ENCODE results near the gene NDRG2. TPM values are rescaled to one million over a fixed set of nuclear protein-coding genes. Genes with fewer than 3 reads are reported as not detected.
A peak's percentile ranks its signal among the peaks of the same experiment; 100 is the strongest.

The NDRG2 gene
- total and polyA plus RNA-seq, 4 experiments from 2014 or later = 26.9 to 34.5 (median 32.2) TPM

DNA sequence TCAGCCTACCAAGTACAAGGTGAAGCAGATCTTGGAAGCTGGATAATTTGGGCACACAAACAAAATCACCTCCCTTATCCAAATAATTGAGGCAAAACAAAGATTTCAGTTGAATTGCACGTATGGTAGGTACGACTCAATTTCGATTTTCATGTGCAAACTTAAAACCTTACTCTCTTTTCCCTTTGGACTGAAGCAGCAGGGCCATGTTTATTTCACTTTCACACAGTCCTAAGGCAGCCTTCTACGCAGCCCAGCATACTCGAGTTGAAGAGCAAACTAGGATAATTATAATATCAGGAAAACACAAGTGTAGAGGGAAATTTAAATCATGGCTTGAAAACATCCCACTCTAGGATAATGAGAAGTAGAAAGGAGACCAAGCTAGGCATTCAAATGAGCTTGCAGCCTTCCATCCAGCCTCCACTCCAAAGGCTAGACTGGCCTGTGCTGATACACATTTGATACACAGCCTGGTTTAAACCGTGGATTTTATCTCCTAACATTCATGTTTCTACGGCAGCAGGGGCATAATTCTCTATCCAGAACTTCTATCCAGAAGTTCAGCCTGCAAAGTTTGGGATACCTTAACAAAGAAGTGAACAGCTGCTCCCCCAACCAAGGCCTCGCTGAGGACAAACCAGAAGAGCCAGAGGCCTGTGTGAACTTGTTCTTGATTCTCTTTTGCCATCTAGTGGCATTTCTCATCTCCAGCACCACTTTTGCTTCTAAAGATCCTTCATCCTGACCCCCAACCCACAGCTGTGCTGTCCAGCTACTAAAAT lies 14.9 kb upstream of the NDRG2 start:
- Histone ChIP-seq H3K4me3 (ENCODE audit: low read length in 2 of 2) (no peak overlapping the region), H3K27me3 (ENCODE audit: insufficient read depth, low read length) (no peaks in the 10 kb centered on the region), H3K27ac (ENCODE audit: low read depth, low read length) (no peak overlapping the region), H3K4me1 (ENCODE audit: insufficient read depth, low read length) (peaks cover 16% of the 10 kb centered on the region), H3K9me3 (ENCODE audit: control insufficient read depth in 1 of 2, low read length in 2 of 2) (no peaks in the 10 kb centered on the region), H3K36me3 (ENCODE audit: insufficient read depth, low read length) (no peaks in the 10 kb centered on the region)
- Mint-ChIP-seq H3K27me3 (no peaks in the 10 kb centered on the region), H3K4me3 (no peak overlapping the region), H3K36me3 (no peaks in the 10 kb centered on the region), H3K27ac (peak overlapping the region in 2 of 7 donors; percentile 13 to 39), H3K9me3 (no peaks in the 10 kb centered on the region), H3K4me1 (peaks cover 9 to 35% (median 15%) of the 10 kb centered on the region in 4 donors)
- CTCF ChIA-PET (ENCODE audit: partially characterized antibody) = interaction anchor here (1.2 to 6.9 kb wide), 8 partner anchors 8 to 67 kb away, joined by 3 to 349 read pairs (median 4); no protein-coding TSS in a partner anchor
- POLR2A ChIA-PET (ENCODE audit: partially characterized antibody) = interaction anchor here (3.0 kb wide), 1 partner anchor 24 kb away, joined by 19 read pairs; no protein-coding TSS in a partner anchor
- intact Hi-C loops (cut with micrococcal nuclease) = loop anchor here (1.0 kb wide), 1 partner anchor 25 kb away; no protein-coding TSS in a partner anchor
- peak in 4 of 5 donors; percentile 40 to 51 (median 44) for DNase-seq

DNA sequence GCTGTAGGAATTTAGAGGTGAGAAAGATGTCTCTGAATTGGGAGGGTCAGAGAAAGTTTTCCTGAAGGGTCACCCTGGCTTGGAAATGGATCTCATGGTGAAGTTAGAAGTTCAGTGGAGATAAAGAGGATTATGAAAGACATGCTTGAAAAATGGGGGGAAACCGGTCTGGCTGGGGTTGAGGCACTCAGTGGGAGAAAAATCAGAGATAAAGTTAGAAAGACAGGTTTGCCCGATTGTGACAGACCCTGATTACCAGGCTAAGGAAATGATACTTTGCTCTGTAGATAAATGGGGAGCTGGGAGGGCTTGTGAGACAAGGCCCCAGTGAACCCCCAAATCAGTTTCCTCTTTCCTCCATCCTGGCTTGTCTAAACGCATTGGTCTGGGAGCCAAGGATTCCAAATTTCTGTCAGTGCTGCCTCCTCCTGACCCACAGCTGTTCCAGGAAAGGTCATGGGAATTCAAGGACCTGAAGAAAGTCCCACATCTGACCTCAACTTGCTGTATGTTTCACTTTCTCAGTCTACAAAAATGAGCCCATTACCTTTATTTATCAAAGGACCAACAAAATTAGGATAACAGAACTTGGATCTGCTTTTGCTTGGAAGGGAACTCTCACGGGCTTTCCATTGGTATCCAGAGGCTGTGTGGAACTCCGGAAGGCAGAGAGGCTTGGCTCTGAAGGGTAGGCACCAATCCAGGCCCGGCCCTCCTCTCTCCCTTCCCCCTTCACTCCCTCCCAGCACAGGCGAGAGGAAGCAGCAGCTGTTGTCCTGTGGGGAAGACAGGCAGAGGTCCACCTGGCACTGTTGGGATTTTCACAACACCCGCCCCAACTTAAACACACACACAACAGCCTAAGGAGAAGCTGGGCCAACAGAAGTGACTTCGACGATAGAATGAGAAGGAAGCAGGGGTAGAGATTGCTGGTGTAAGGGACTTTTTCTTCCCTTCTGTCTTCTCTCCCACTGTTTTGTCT lies 13.9 kb upstream of the NDRG2 start:
- intact Hi-C loops (cut with micrococcal nuclease) = no loop called here
- Histone ChIP-seq H3K27me3 (ENCODE audit: insufficient read depth, low read length) (no peaks in the 10 kb centered on the region), H3K36me3 (ENCODE audit: insufficient read depth, low read length) (no peaks in the 10 kb centered on the region), H3K4me3 (ENCODE audit: low read length in 2 of 2) (no peak overlapping the region), H3K9me3 (ENCODE audit: control insufficient read depth in 1 of 2, low read length in 2 of 2) (no peaks in the 10 kb centered on the region), H3K4me1 (ENCODE audit: insufficient read depth, low read length) (peaks cover 5% of the 10 kb centered on the region), H3K27ac (ENCODE audit: low read depth, low read length) (no peak overlapping the region)
- Mint-ChIP-seq H3K27me3 (no peaks in the 10 kb centered on the region), H3K27ac (no peak overlapping the region), H3K36me3 (no peaks in the 10 kb centered on the region), H3K4me3 (no peak overlapping the region), H3K9me3 (no peaks in the 10 kb centered on the region), H3K4me1 (peaks cover 2 to 25% (median 6%) of the 10 kb centered on the region in 4 donors)
- ChIA-PET CTCF (ENCODE audit: partially characterized antibody) (interaction anchor here (2.5 to 6.9 kb wide), 2 partner anchors 24 to 53 kb away, joined by 16 to 349 read pairs; no protein-coding TSS in a partner anchor), POLR2A (ENCODE audit: partially characterized antibody) (interaction anchor here (3.0 kb wide), 1 partner anchor 23 kb away, joined by 19 read pairs; no protein-coding TSS in a partner anchor)
- DNase-seq = no peak

DNA sequence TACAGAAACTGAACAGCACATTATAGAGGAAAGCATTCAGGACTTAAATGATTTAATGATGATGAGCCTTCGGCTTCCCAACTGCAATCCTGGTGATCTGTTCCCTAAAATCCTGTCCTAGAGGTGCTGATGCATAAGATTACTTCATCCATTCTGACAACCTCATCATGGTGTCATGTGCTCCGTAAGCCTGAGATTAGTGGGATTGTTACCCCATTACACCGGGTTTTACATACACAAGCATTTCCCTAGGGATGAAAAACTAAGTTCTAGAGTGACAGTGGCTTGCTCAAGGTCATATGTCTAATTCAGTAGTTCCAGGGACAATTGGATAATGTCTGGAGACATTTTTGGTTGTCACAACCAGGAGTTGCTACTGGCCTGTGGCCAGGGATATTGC lies 12.3 kb upstream of the NDRG2 start:
- Histone ChIP-seq H3K27me3 (ENCODE audit: insufficient read depth, low read length) (no peaks in the 10 kb centered on the region), H3K27ac (ENCODE audit: low read depth, low read length) (no peak overlapping the region), H3K4me3 (ENCODE audit: low read length in 2 of 2) (no peak overlapping the region), H3K9me3 (ENCODE audit: control insufficient read depth in 1 of 2, low read length in 2 of 2) (no peaks in the 10 kb centered on the region), H3K4me1 (ENCODE audit: insufficient read depth, low read length) (no peaks in the 10 kb centered on the region), H3K36me3 (ENCODE audit: insufficient read depth, low read length) (no peaks in the 10 kb centered on the region)
- Mint-ChIP-seq H3K4me1 (peaks cover 0 to 10% (median 0%) of the 10 kb centered on the region in 4 donors), H3K4me3 (no peak overlapping the region), H3K36me3 (no peaks in the 10 kb centered on the region), H3K27me3 (peaks cover 0 to 3% of the 10 kb centered on the region in 2 donors), H3K9me3 (peaks cover 0 to 2% (median 0%) of the 10 kb centered on the region in 8 donors), H3K27ac (no peak overlapping the region)
- POLR2A ChIA-PET (ENCODE audit: partially characterized antibody) = no interaction called here
- no peak for DNase-seq
- intact Hi-C loops (cut with micrococcal nuclease) = no loop called here
- CTCF ChIA-PET (ENCODE audit: partially characterized antibody) = interaction anchor here (0.5 to 10.7 kb wide), 2 partner anchors 22 to 62 kb away, joined by 3 to 138 read pairs; no protein-coding TSS in a partner anchor

DNA sequence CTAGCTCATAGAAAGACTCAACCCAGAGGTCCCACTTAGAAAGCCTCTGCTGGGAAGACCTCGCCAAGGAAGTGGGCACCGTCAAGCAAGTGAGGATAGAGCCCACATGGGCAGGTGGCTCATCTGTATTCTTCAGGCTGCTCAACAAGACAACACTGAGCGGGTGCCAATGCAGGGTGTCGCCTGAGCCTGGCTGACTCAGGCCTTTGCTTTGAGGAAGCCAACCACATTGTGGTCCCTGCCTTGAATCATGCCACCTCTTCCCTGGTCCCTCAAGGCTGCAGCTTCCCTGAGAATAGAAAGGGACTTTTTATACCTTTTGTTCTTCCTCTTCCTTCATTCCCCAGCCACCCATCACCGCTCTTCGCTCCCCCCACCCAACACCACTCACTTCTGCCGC lies 11.9 kb upstream of the NDRG2 start:
- H3K27me3 Mint-ChIP-seq = peaks cover 0 to 3% of the 10 kb centered on the region in 2 donors
- no peak overlapping the region for H3K27ac Mint-ChIP-seq
- peaks cover 0 to 2% (median 0%) of the 10 kb centered on the region in 8 donors for H3K9me3 Mint-ChIP-seq
- Histone ChIP-seq H3K4me3 (ENCODE audit: low read length in 2 of 2) (no peak overlapping the region), H3K9me3 (ENCODE audit: control insufficient read depth in 1 of 2, low read length in 2 of 2) (no peaks in the 10 kb centered on the region), H3K27me3 (ENCODE audit: insufficient read depth, low read length) (no peaks in the 10 kb centered on the region), H3K27ac (ENCODE audit: low read depth, low read length) (no peak overlapping the region), H3K4me1 (ENCODE audit: insufficient read depth, low read length) (no peaks in the 10 kb centered on the region), H3K36me3 (ENCODE audit: insufficient read depth, low read length) (no peaks in the 10 kb centered on the region)
- POLR2A ChIA-PET (ENCODE audit: partially characterized antibody) = interaction anchor here (1.4 kb wide), 1 partner anchor 14 kb away, joined by 3 read pairs; no protein-coding TSS in a partner anchor
- CTCF ChIA-PET (ENCODE audit: partially characterized antibody) = interaction anchor here (0.9 to 10.7 kb wide), 4 partner anchors 11 to 56 kb away, joined by 3 to 138 read pairs (median 6); no protein-coding TSS in a partner anchor
- H3K36me3 Mint-ChIP-seq = no peaks in the 10 kb centered on the region
- intact Hi-C loops (cut with micrococcal nuclease) = no loop called here
- no peak overlapping the region for H3K4me3 Mint-ChIP-seq
- no peak for DNase-seq
- H3K4me1 Mint-ChIP-seq = peaks cover 0 to 6% (median 0%) of the 10 kb centered on the region in 4 donors

DNA sequence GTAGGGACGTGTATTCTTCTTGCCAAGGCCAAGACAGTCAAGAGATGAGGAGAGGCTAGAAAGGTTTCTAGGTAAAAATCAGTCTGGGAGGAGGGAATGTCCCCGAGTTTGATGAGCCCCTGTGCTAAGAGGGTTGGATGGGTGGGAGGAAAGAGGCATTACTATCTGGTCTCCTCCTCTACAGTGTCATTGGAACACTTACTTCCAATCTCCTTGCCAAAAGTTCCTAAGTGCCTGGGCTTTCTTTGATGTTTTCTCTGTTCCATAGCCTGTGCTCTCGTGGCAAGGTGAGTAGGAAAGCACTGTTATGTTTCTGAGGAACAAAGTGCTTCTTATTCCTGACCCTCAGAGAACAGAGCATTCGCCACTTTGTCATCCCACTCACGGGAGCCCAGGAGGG lies 9.8 kb upstream of the NDRG2 start, which contains the start of gene RNASE13:
RNASE13 (minus strand) TSS at position 101 of the 400 bp plus-strand sequence. CDS start 519 bp downstream, outside the sequence.
- no peaks in the 10 kb centered on the region for H3K4me1 Mint-ChIP-seq

DNA sequence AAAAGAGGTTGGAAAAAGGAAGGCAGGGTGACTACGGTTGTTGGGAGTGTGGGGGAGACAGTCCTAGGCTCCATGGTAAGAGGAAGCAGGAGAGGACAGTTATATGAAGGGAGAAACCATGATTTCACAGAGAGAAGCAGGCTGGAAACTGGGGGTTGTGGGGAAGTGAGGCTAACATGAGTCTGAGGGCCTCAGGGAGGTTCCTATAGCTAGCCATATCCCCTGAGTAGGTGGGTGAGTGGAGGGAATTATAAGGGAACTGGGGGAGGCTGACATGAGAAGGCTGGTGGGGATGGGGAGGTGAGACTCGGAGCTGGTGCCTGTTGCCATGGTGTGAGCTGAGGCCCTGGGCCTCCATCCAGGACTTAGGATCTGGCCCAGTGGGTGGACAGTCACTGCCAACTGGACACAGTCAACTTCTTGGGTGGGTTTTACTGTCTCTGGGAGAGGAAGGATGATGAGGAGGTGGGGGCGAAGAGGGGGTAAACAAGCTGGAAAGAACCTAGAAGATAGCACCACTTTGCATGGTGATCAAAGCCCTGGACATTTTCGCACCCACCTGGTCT lies 8.4 kb upstream of the NDRG2 start:
- no peaks in the 10 kb centered on the region for H3K36me3 ChIP-seq (ENCODE audit: insufficient read depth, low read length)
- no peak overlapping the region for H3K27ac ChIP-seq (ENCODE audit: low read depth, low read length)
- ChIA-PET CTCF (ENCODE audit: partially characterized antibody) (interaction anchor here (1.3 to 10.7 kb wide), 6 partner anchors 10 to 71 kb away, joined by 3 to 138 read pairs (median 8); no protein-coding TSS in a partner anchor), POLR2A (ENCODE audit: partially characterized antibody) (no interaction called here)
- DNase-seq = no peak
- H3K27me3 ChIP-seq (ENCODE audit: insufficient read depth, low read length) = no peaks in the 10 kb centered on the region
- peaks cover 1 to 3% of the 10 kb centered on the region in 2 donors for H3K27me3 Mint-ChIP-seq
- H3K4me1 ChIP-seq (ENCODE audit: insufficient read depth, low read length) = no peaks in the 10 kb centered on the region
- no peak overlapping the region for H3K4me3 ChIP-seq (ENCODE audit: low read length in 2 of 2)
- no peaks in the 10 kb centered on the region for H3K36me3 Mint-ChIP-seq
- H3K9me3 ChIP-seq (ENCODE audit: control insufficient read depth in 1 of 2, low read length in 2 of 2) = no peaks in the 10 kb centered on the region
- intact Hi-C loops (cut with micrococcal nuclease) = no loop called here
- peak overlapping the region in 1 of 7 donors; percentile 74 for H3K27ac Mint-ChIP-seq
- peaks cover 0 to 2% (median 0%) of the 10 kb centered on the region in 8 donors for H3K9me3 Mint-ChIP-seq
- no peak overlapping the region for H3K4me3 Mint-ChIP-seq
- no peaks in the 10 kb centered on the region for H3K4me1 Mint-ChIP-seq

More for the DNA sequence above, 9.8 kb upstream of the NDRG2 start, which contains the start of gene RNASE13:
- Mint-ChIP-seq H3K9me3 (peaks cover 0 to 2% (median 0%) of the 10 kb centered on the region in 8 donors), H3K36me3 (no peaks in the 10 kb centered on the region), H3K4me3 (no peak within 1 kb of the TSS), H3K27ac (no peak within 1 kb of the TSS), H3K27me3 (peaks cover 1 to 3% of the 10 kb centered on the region in 2 donors)
- no peaks in the 10 kb centered on the region for H3K36me3 ChIP-seq (ENCODE audit: insufficient read depth, low read length)
- no peaks in the 10 kb centered on the region for H3K9me3 ChIP-seq (ENCODE audit: control insufficient read depth in 1 of 2, low read length in 2 of 2)
- no peak for DNase-seq
- no peak within 1 kb of the TSS for H3K4me3 ChIP-seq (ENCODE audit: low read length in 2 of 2)
- no peaks in the 10 kb centered on the region for H3K4me1 ChIP-seq (ENCODE audit: insufficient read depth, low read length)
- intact Hi-C loops (cut with micrococcal nuclease) = no loop called here
- no peak within 1 kb of the TSS for H3K27ac ChIP-seq (ENCODE audit: low read depth, low read length)
- ChIA-PET CTCF (ENCODE audit: partially characterized antibody) (interaction anchor here (1.0 to 10.7 kb wide), 6 partner anchors 9 to 70 kb away, joined by 3 to 138 read pairs (median 6); no protein-coding TSS in a partner anchor), POLR2A (ENCODE audit: partially characterized antibody) (no interaction called here)
- H3K27me3 ChIP-seq (ENCODE audit: insufficient read depth, low read length) = no peaks in the 10 kb centered on the region

Measured in CD4-positive, alpha-beta memory T cell (primary cell).